Heart right ventricle (tissue), 16 donors: ENCODE results near the gene AGBL4. TPM values are rescaled to one million over a fixed set of nuclear protein-coding genes. Genes with fewer than 3 reads are reported as not detected.

Source experiments
- ATAC-seq, 8 donors: fragments of 200-7000 bp; cut with Tn5 transposase; one replicate each; pipeline ENCODE4 v1.9.1; 2020; ENCODE audit warnings: mild to moderate bottlenecking in 8 of 8, moderate library complexity in 8 of 8, moderate number of reproducible peaks in 1 of 8
- DNase-seq, 2 donors: peaks; one replicate each; pipeline ENCODE4 v3.0.0-alpha.2; 2020
- H3K27ac ChIP-seq, 10 donors: fragments of 200-600 bp; sonication (generic) in 2 of 10; one replicate each; pipeline versions ENCODE4 v1.5.0 to v1.8.0; 2020 to 2022; ENCODE audit warnings: mild to moderate bottlenecking in 3 of 10
- H3K27me3 ChIP-seq, 7 donors: fragments of 200-600 bp; one replicate each; pipeline ENCODE4 v1.8.0; 2021 to 2022; ENCODE audit warnings: mild to moderate bottlenecking in 2 of 7
- H3K36me3 ChIP-seq, 9 donors: fragments of 200-600 bp; sonication (generic) in 1 of 9; one replicate each; pipeline versions ENCODE4 v1.5.0 to v1.8.0; 2020 to 2022; ENCODE audit warnings: mild to moderate bottlenecking in 2 of 9
- H3K4me1 ChIP-seq, 9 donors: fragments of 200-600 bp; sonication (generic) in 1 of 9; one replicate each; pipeline versions ENCODE4 v1.5.0 to v1.8.0; 2020 to 2022; ENCODE audit warnings: mild to moderate bottlenecking in 4 of 9
- H3K4me3 ChIP-seq, 10 donors: fragments of 200-600 bp; sonication (generic) in 2 of 10; one replicate each; pipeline versions ENCODE4 v1.5.0 to v1.8.0; 2020 to 2022; ENCODE audit warnings: mild to moderate bottlenecking in 7 of 10, moderate library complexity in 2 of 10
- H3K9me3 ChIP-seq, 11 donors: fragments of 200-600 bp in 10 of 11; sonication (generic) in 2 of 11; one replicate each; pipeline versions ENCODE4 v1.5.0 to v1.8.0; 2013 to 2022; ENCODE audit warnings: mild to moderate bottlenecking in 2 of 11, control low read depth in 1 of 11, moderate library complexity in 1 of 11
- CTCF ChIP-seq, 9 donors: fragments of 200-600 bp; sonication (generic) in 2 of 9; IDR thresholded peaks; one replicate each; pipeline versions ENCODE4 v1.5.0 to v1.8.0; 2021 to 2022; ENCODE audit warnings: antibody characterized with exemption in 9 of 9, mild to moderate bottlenecking in 5 of 9, moderate library complexity in 1 of 9
- WGBS, 2 donors: extraction: QIAGEN DNeasy Blood & Tissue Kit; methylation state at CpG; one replicate each; pipeline ENCODE4 v1.1.7; 2013; ENCODE audit warnings: inconsistent platforms in 1 of 2; 5-methylcytosine and 5-hydroxymethylcytosine counted together
- intact Hi-C, 10 donors: fragments of 100-400 bp; cut with DNase I; formaldehyde crosslinking; loops; one replicate each; pipeline versions ENCODE4 v1.11.1 to v1.14.2; 2022
- polyA plus RNA-seq, 2 donors: library from polyadenylated mRNA; stranded (reverse); fragments of 200-250 nt; gene quantifications; one replicate each; pipeline ENCODE4 v1.2.3, GENCODE V29; 2013
- total RNA-seq, 10 donors: library from RNA; stranded (reverse); fragmentation: NEBNext Ultra II Directional in 3 of 10; extraction: Animal tissue kit (Norgen Biotek cat#: 25700) in 3 of 10; gene quantifications; one replicate each; pipeline versions ENCODE4 v1.2.1 to v1.2.4, GENCODE V29; 2021 to 2023
- donor health status: Arrhythmogenic right ventricular cardiomyopathy.
- donor health status: ischemic (EF 13 %, LVEDD 7.1; RV severe dilation, severe dysfunction).
- donor health status: healthy with polysubstance abuse.
- donor health status: DM: no; HTN: yes; CAD: no.
- donor health status: DM: no; HTN: no; CAD: no.
- donor health status: ischemic (EF 25% LVEDD 6.9; RV normal size, moderate dysfunction).
- donor health status: ischemic (EF 25% LVEDD 5.7; RV mildly dilated, moderate dysfunction).
- donor health status: healthy.
- donor health status: DM: yes; HTN: yes; CAD: no.
- donor health status: Ischemic cardiomyopathy.
- donor health status: ischemic (EF 35%, LVEDD 5.7; RV mildly dilated, moderate dysfunction).
- donor health status: nonischemic (EF 11% LVEDD 7.7; RV severe dilation, severe dysfunction).
- donor health status: DM: yes; HTN: yes; CAD: no.
- donor health status: PGD.
- donor health status: ischemic (EF 29% LVEDD 5.4; RV normal size, mild dysfunction).
- donor health status: nonischemic (EF 23%, LVEDD 6.1; RV moderate dilation, normal function).

Gene AGBL4
- total and polyA plus RNA-seq, 12 donors = 0.04 to 0.93 (median 0.46) TPM; not detected in 2

- ATAC-seq = no peak
- DNase-seq = no peak
- intact Hi-C loops = no loop called here
These were observed 770.8 kb downstream of the AGBL4 start for GRCh38 chr1:49252917-49253316.

GRCh38 chr1:49251019-49251784, 772.6 kb downstream of the AGBL4 start:
- Histone ChIP-seq H3K27me3 (no peaks in the 10 kb centered on the region), H3K4me1 (no peaks in the 10 kb centered on the region), H3K9me3 (peaks cover 0 to 41% (median 12%) of the 10 kb centered on the region in 11 donors), H3K36me3 (no peaks in the 10 kb centered on the region), H3K4me3 (no peak overlapping the region), H3K27ac (no peak overlapping the region)
- 80 to 89% methylated on average over 2 of the region's 2 CpGs for WGBS, 2 donors
- intact Hi-C loops = no loop called here
- no peak for TF ChIP-seq CTCF (IDR thresholded peaks at IDR 0.05)
- ATAC-seq (no peak), DNase-seq (no peak)

More at GRCh38 chr1:49252917-49253316, 770.8 kb downstream of the AGBL4 start:
- Histone ChIP-seq H3K27me3 (no peaks in the 10 kb centered on the region), H3K4me3 (no peak overlapping the region), H3K36me3 (no peaks in the 10 kb centered on the region), H3K4me1 (no peaks in the 10 kb centered on the region), H3K9me3 (peaks cover 0 to 54% (median 12%) of the 10 kb centered on the region in 11 donors), H3K27ac (no peak overlapping the region)
- TF ChIP-seq CTCF (IDR thresholded peaks at IDR 0.05) = no peak

- no peaks in the 10 kb centered on the region for H3K36me3 ChIP-seq
- H3K4me1 ChIP-seq = no peaks in the 10 kb centered on the region
- peaks cover 0 to 21% (median 0%) of the 10 kb centered on the region in 11 donors for H3K9me3 ChIP-seq
- no peak for DNase-seq
- no peak overlapping the region for H3K27ac ChIP-seq
- H3K4me3 ChIP-seq = no peak overlapping the region
- intact Hi-C loops = no loop called here
- no peak for TF ChIP-seq CTCF (IDR thresholded peaks at IDR 0.05)
- no peaks in the 10 kb centered on the region for H3K27me3 ChIP-seq
- no peak for ATAC-seq
- 77 to 87% methylated on average over 1 of the region's 1 CpG for WGBS, 2 donors
These were observed 783.0 kb downstream of the AGBL4 start for GRCh38 chr1:49240709-49241221.

- intact Hi-C loops = no loop called here
- ATAC-seq = no peak
- no peak for TF ChIP-seq CTCF (IDR thresholded peaks at IDR 0.05)
- no peak for DNase-seq
- no peaks in the 10 kb centered on the region for H3K36me3 ChIP-seq
- 56 to 74% methylated on average over 1 of the region's 1 CpG for WGBS, 2 donors
- H3K4me1 ChIP-seq = no peaks in the 10 kb centered on the region
- H3K27ac ChIP-seq = no peak overlapping the region
- no peak overlapping the region for H3K4me3 ChIP-seq
- peaks cover 0 to 21% (median 0%) of the 10 kb centered on the region in 11 donors for H3K9me3 ChIP-seq
- H3K27me3 ChIP-seq = peaks cover 0 to 5% (median 0%) of the 10 kb centered on the region in 7 donors
These were observed 788.8 kb downstream of the AGBL4 start for GRCh38 chr1:49234988-49235387.
